ENCODE measurements around the gene ATP8B1. TPM values are rescaled to one million over a fixed set of nuclear protein-coding genes. Genes with fewer than 3 reads are reported as not detected.

The ATP8B1 gene
- total RNA-seq, 1 experiment from 2014 or later: 1.1 TPM

- no peak overlapping the region for H2BK15ac ChIP-seq (ENCODE audit: low read depth, low read length)
- H2BK120ac ChIP-seq (ENCODE audit: low read depth, low read length, poor library complexity, severe bottlenecking): no peak overlapping the region
- H2AK5ac ChIP-seq (ENCODE audit: insufficient read length, low read length): no peak overlapping the region
- no peak overlapping the region for H3K18ac ChIP-seq (ENCODE audit: insufficient read length, low read depth, low read length)
- H3K27ac ChIP-seq (ENCODE audit: insufficient read length, low read depth, low read length): no peak overlapping the region
- no peak overlapping the region for H3K14ac ChIP-seq (ENCODE audit: insufficient read depth, low read length)
- H4K91ac ChIP-seq (ENCODE audit: insufficient read length, low read depth, low read length): no peak overlapping the region
- Mint-ChIP-seq H3K4me1 (peaks cover 0 to 11% of the 10 kb centered on the region in 2 experiments; a peak in 2 of 4 replicates), H3K27ac (peak overlapping the region in 1 of 3 experiments; percentile 42; a peak in 1 of 7 replicates), H3K9me3 (no peaks in the 10 kb centered on the region), H3K36me3 (ENCODE audit: insufficient read depth in 1 of 3, low read depth in 3 of 3) (peaks cover 0 to 5% (median 0%) of the 10 kb centered on the region in 3 experiments; a peak in 3 of 7 replicates), H3K27me3 (ENCODE audit: low read depth) (no peaks in the 10 kb centered on the region), H3K4me3 (no peak overlapping the region)
- no peaks in the 10 kb centered on the region for H3K4me1 ChIP-seq (ENCODE audit: insufficient read depth, low read length)
- no peaks in the 10 kb centered on the region for H4K20me1 ChIP-seq (ENCODE audit: control insufficient read depth, insufficient read depth, insufficient read length)
- H3K9me3 ChIP-seq (ENCODE audit: control insufficient read depth, low read depth, low read length): no peaks in the 10 kb centered on the region
- WGBS (ENCODE audit: extremely low coverage, insufficient read length, low lambda C conversion rate): no CpG with 5 or more reads among the region's 2 CpGs
- no peaks in the 10 kb centered on the region for H3K27me3 ChIP-seq (ENCODE audit: insufficient read depth, low read length)
- H3K4me2 ChIP-seq (ENCODE audit: insufficient read depth, insufficient read length, low read length): no peak overlapping the region
- no peak overlapping the region for H2BK5ac ChIP-seq (ENCODE audit: insufficient read length, low read length)
- no peak overlapping the region for H2BK20ac ChIP-seq (ENCODE audit: low read depth, low read length, poor library complexity, severe bottlenecking)
- no peaks in the 10 kb centered on the region for H3K79me2 ChIP-seq (ENCODE audit: insufficient read depth, low read length)
- DNase-seq: no peak
- H3K4ac ChIP-seq (ENCODE audit: low read depth, low read length): no peak overlapping the region
- no peak overlapping the region for H4K5ac ChIP-seq (ENCODE audit: insufficient read length, low read depth, low read length)
- H3K23ac ChIP-seq (ENCODE audit: insufficient read length, low read depth, low read length): no peak overlapping the region
- H3K23me2 ChIP-seq (ENCODE audit: insufficient read length, low read depth, low read length, poor library complexity, severe bottlenecking): no peaks in the 10 kb centered on the region
- no peaks in the 10 kb centered on the region for H3K79me1 ChIP-seq (ENCODE audit: insufficient read depth, low read depth, low read length, poor library complexity, severe bottlenecking)
- H2AFZ ChIP-seq (ENCODE audit: low read length): no peak overlapping the region
- H3K9ac ChIP-seq (ENCODE audit: extremely low read depth, insufficient read length, low read length): no peak overlapping the region
- no peak overlapping the region for H3K56ac ChIP-seq (ENCODE audit: insufficient read length, low read depth, low read length)
- H3T11ph ChIP-seq (ENCODE audit: low read length): no peak overlapping the region
- H4K8ac ChIP-seq (replicated peaks; ENCODE audit: insufficient read length, low read depth, low read length): no peak overlapping the region
- H2BK12ac ChIP-seq (ENCODE audit: insufficient read length, low read depth, low read length): no peak overlapping the region
- no peak for TF ChIP-seq CTCF (conservative IDR thresholded peaks at IDR 0.05)
Observed at GRCh38 chr18:57664568-57665165, 138.4 kb downstream of the ATP8B1 start.

All from H9 (cell line).